ENCODE data around the gene PPTC7.

The PPTC7 gene

GRCh38 chr12:110582276-110583136, 612 bp downstream of the PPTC7 start (continued):
- TF ChIP-seq ZBTB49 (tag by site-specific recombination; IDR thresholded peaks at IDR 0.05; ENCODE audit: low read depth) (no peak), KLF16 (tag by site-specific recombination; IDR thresholded peaks at IDR 0.05) (peak; percentile 54; the same call in 1 of the 2 replicates), PRDM2 (tag by site-specific recombination; IDR thresholded peaks at IDR 0.05; ENCODE audit: borderline replicate concordance) (no peak), FEZF1 (tag by site-specific recombination; IDR thresholded peaks at IDR 0.05) (no peak), ZNF791 (tag by site-specific recombination; IDR thresholded peaks at IDR 0.05) (no peak), ZNF785 (tag by site-specific recombination; IDR thresholded peaks at IDR 0.05) (no peak), ZNF768 (tag by site-specific recombination; IDR thresholded peaks at IDR 0.05) (no peak)

GRCh38 chr12:110581931-110582275, 1.2 kb downstream of the PPTC7 start:
- Histone ChIP-seq H3K9me3 (ENCODE audit: control insufficient read depth, insufficient read depth, low read depth, low read length) (no peaks in the 10 kb centered on the region), H3K4me1 (ENCODE audit: control insufficient read depth, insufficient read depth, low read length) (peaks cover 14% of the 10 kb centered on the region), H3K27ac (ENCODE audit: extremely low read depth, low read depth, low read length) (peak overlapping the region; percentile 80; the same call in 1 of the 2 replicates), H3K4me3 (ENCODE audit: low read depth, low read length) (peak overlapping the region; percentile 87), H3K36me3 (ENCODE audit: control insufficient read depth in 2 of 2, insufficient read depth in 1 of 2, low read length in 2 of 2) (no peaks in the 10 kb centered on the region; a peak in 1 of 3 replicates)
- CTCF ChIA-PET, result interaction anchor here (0.7 to 0.8 kb wide), 2 partner anchors 20 to 365 kb away, joined by 3 read pairs; no protein-coding TSS in a partner anchor
- POLR2A ChIA-PET, result interaction anchor here (1.7 to 1.8 kb wide), 2 partner anchors 80 to 114 kb away, joined by 4 to 5 read pairs; partner anchors contain the start of genes FAM216A, GPN3, RAD9B and VPS29
- TF ChIP-seq ZBTB6 (tag by site-specific recombination; IDR thresholded peaks at IDR 0.05) (no peak), REPIN1 (tag by site-specific recombination; IDR thresholded peaks at IDR 0.05; ENCODE audit: low read depth) (no peak), ZNF175 (tag by site-specific recombination; IDR thresholded peaks at IDR 0.05) (no peak), ZNF449 (tag by site-specific recombination; IDR thresholded peaks at IDR 0.05) (no peak), ZBTB1 (tag by site-specific recombination; IDR thresholded peaks at IDR 0.05) (no peak), KLF1 (tag by site-specific recombination; IDR thresholded peaks at IDR 0.05) (no peak), SCRT1 (tag by site-specific recombination; IDR thresholded peaks at IDR 0.05; ENCODE audit: borderline replicate concordance) (peak; percentile 90), ATF2 (tag by site-specific recombination; IDR thresholded peaks at IDR 0.05; ENCODE audit: low read depth) (no peak), ZBTB8A (tag by site-specific recombination; IDR thresholded peaks at IDR 0.05) (no peak), SCRT2 (tag by site-specific recombination; IDR thresholded peaks at IDR 0.05) (peak; percentile 94), ZNF138 (tag by site-specific recombination; IDR thresholded peaks at IDR 0.05; ENCODE audit: borderline replicate concordance) (no peak), BCL11A (tag by site-specific recombination; IDR thresholded peaks at IDR 0.05; ENCODE audit: low read depth) (no peak), ZNF132 (tag by site-specific recombination; IDR thresholded peaks at IDR 0.05; ENCODE audit: borderline replicate concordance) (no peak)
